SK-N-SH (cell line): ENCODE data around the gene GDF2. TPM values are rescaled to one million over a fixed set of nuclear protein-coding genes. Genes with fewer than 3 reads are reported as not detected.
A peak's percentile ranks its signal among the peaks of the same experiment; 100 is the strongest.

Experiments used
- CTCF ChIA-PET: fragments of 300-600, 350-600 bp; formaldehyde crosslinking; extraction: SDS; loops from one replicate; lab custom pipeline; 2021; lab: Yijun Ruan, JAX
- POLR2A ChIA-PET: fragments of 350-600 bp; sonication (Branson Sonifier 250); formaldehyde crosslinking; extraction: SDS; loops from one replicate; lab custom pipeline; 2020; ENCODE audit warnings: antibody characterized with exemption, inconsistent platforms; lab: Yijun Ruan, JAX
- DNase-seq: peaks from one replicate; pipeline ENCODE4 v3.0.0; 2012
- H2AFZ ChIP-seq: fragments of 200-600 bp; sonication (generic); 2 replicates; pipeline ENCODE4 v1.8.1; 2016; ENCODE audit warnings: antibody characterized with exemption, mild to moderate bottlenecking, low read depth
- H3F3A ChIP-seq: fragments of 200-600 bp; sonication (generic); replicated peaks from 2 replicates; pipeline ENCODE3; 2016; ENCODE audit warnings: antibody characterized with exemption, mild to moderate bottlenecking; ENCODE audit not compliant: insufficient read depth
- H3K27ac ChIP-seq, 2 experiments: fragments of 200-500 bp in 1 of 2; fragments of 200-600 bp in 1 of 2; sonication (Bioruptor generic) in 1 of 2; sonication (generic), shearing (Covaris generic) in 1 of 2; 2 replicates each; pipeline versions ENCODE4 v1.5.1 to v1.6.1; 2014 to 2016; ENCODE audit warnings: low read depth in 2 of 2, inconsistent platforms in 1 of 2, low read length in 1 of 2, mild to moderate bottlenecking in 1 of 2, mixed read lengths in 1 of 2
- H3K27me3 ChIP-seq: fragments of 200-600 bp; sonication (generic), shearing (Covaris generic); 2 replicates; pipeline ENCODE4 v1.6.1; 2016; ENCODE audit warnings: mixed run types; ENCODE audit not compliant: insufficient read depth
- H3K36me3 ChIP-seq, 2 experiments: fragments of 200-500 bp in 1 of 2; fragments of 200-600 bp in 1 of 2; sonication (Bioruptor generic) in 1 of 2; sonication (generic) in 1 of 2; replicated peaks in 1 of 2; 2 replicates each; pipeline versions ENCODE3 to v1.5.1; 2014 to 2016; ENCODE audit warnings: low read length in 1 of 2, mild to moderate bottlenecking in 1 of 2; ENCODE audit not compliant: insufficient read depth in 2 of 2, control insufficient read depth in 1 of 2
- H3K4me1 ChIP-seq, 2 experiments: fragments of 200-500 bp in 1 of 2; fragments of 200-600 bp in 1 of 2; sonication (Bioruptor generic) in 1 of 2; sonication (generic), shearing (Covaris generic) in 1 of 2; 2 replicates each; pipeline versions ENCODE4 v1.5.1 to v1.6.1; 2014 to 2016; ENCODE audit warnings: low read depth in 1 of 2, low read length in 1 of 2, mixed run types in 1 of 2; ENCODE audit not compliant: insufficient read depth in 2 of 2, control insufficient read depth in 1 of 2
- H3K4me2 ChIP-seq: fragments of 200-600 bp; sonication (generic), shearing (Covaris generic); 2 replicates; pipeline ENCODE4 v1.6.1; 2017; ENCODE audit warnings: mixed run types
- H3K4me3 ChIP-seq, 2 experiments: fragments of 200-500 bp in 1 of 2; fragments of 200-600 bp in 1 of 2; sonication (Bioruptor generic) in 1 of 2; sonication (generic), shearing (Covaris generic) in 1 of 2; 2 replicates each; pipeline versions ENCODE4 v1.5.1 to v1.8.1; 2014 to 2016; ENCODE audit warnings: low read depth in 2 of 2, inconsistent platforms in 1 of 2, low read length in 1 of 2, mild to moderate bottlenecking in 1 of 2, mixed read lengths in 1 of 2, moderate library complexity in 1 of 2
- H3K79me2 ChIP-seq: fragments of 200-600 bp; sonication (generic); 2 replicates; pipeline ENCODE4 v1.8.1; 2017; ENCODE audit warnings: mild to moderate bottlenecking; ENCODE audit not compliant: insufficient read depth
- H3K9ac ChIP-seq: fragments of 200-600 bp; sonication (generic); 2 replicates; pipeline ENCODE4 v1.6.1; 2017; ENCODE audit warnings: mixed run types
- H3K9me2 ChIP-seq: fragments of 200-600 bp; sonication (generic); 2 replicates; pipeline ENCODE4 v1.6.1; 2017; ENCODE audit warnings: mixed run types
- H3K9me3 ChIP-seq: fragments of 200-600 bp; sonication (generic); 2 replicates; pipeline ENCODE4 v1.6.1; 2017; ENCODE audit warnings: mixed run types, mild to moderate bottlenecking, moderate library complexity
- H4K20me1 ChIP-seq: fragments of 200-600 bp; sonication (generic); 2 replicates; pipeline ENCODE4 v1.6.1; 2017; ENCODE audit warnings: mild to moderate bottlenecking, mixed run types; ENCODE audit not compliant: insufficient read depth
- CHD2 ChIP-seq: fragments of 150-350 bp; IDR thresholded peaks from 2 replicates; pipeline ENCODE4 v1.6.1; 2018; ENCODE audit warnings: low read length; ENCODE audit not compliant: partially characterized antibody
- EP300 ChIP-seq, 2 experiments: IDR thresholded peaks; 2 replicates each; pipeline versions ENCODE4 v1.4.0 to v1.6.1; 2012; ENCODE audit warnings: borderline replicate concordance in 1 of 2, low read depth in 1 of 2, low read length in 1 of 2
- FOSL2 ChIP-seq: IDR thresholded peaks from 2 replicates; pipeline ENCODE4 v1.4.0; 2012; ENCODE audit warnings: low read depth, mild to moderate bottlenecking, moderate library complexity, borderline replicate concordance
- FOXM1 ChIP-seq: IDR thresholded peaks from 2 replicates; pipeline ENCODE4 v1.4.0; 2012; ENCODE audit warnings: low read depth, mild to moderate bottlenecking
- GABPA ChIP-seq: IDR thresholded peaks from 2 replicates; pipeline ENCODE4 v1.4.0; 2012; ENCODE audit warnings: low read depth, mild to moderate bottlenecking
- MEF2A ChIP-seq: IDR thresholded peaks from 2 replicates; pipeline ENCODE4 v1.4.0; 2012; ENCODE audit warnings: low read depth, borderline replicate concordance
- MXI1 ChIP-seq: IDR thresholded peaks from 2 replicates; pipeline ENCODE4 v1.6.1; 2012; ENCODE audit warnings: mild to moderate bottlenecking, low read depth, low read length, improper control_type of control experiment
- NFIC ChIP-seq: IDR thresholded peaks from 2 replicates; pipeline ENCODE4 v1.4.0; 2012; ENCODE audit warnings: borderline replicate concordance
- RFX5 ChIP-seq: IDR thresholded peaks from 2 replicates; pipeline ENCODE4 v1.6.1; 2012; ENCODE audit warnings: mild to moderate bottlenecking, improper control_type of control experiment, low read length
- RXRA ChIP-seq: IDR thresholded peaks from 2 replicates; pipeline ENCODE4 v1.4.0; 2012; ENCODE audit warnings: low read depth, mild to moderate bottlenecking, borderline replicate concordance
- WGBS: methylation state at CpG from one replicate; pipeline ENCODE4 v1.1.6; 2017; ENCODE audit warnings: low lambda C conversion rate; 5-methylcytosine and 5-hydroxymethylcytosine counted together
- polyA plus RNA-seq, 3 experiments: library from polyadenylated mRNA; depleted of rRNA; stranded (reverse); fragments of >200 nt; gene quantifications; 2 replicates each; pipeline ENCODE4 v1.2.3, GENCODE V29; 2012
- TF ChIP-seq, protein P1 (sequence below): IDR thresholded peaks from 2 replicates; pipeline ENCODE4; 2012
- TF ChIP-seq, protein P2 (sequence below): fragments of 150-350 bp; IDR thresholded peaks from 2 replicates; pipeline ENCODE4 v1.6.1; 2017; ENCODE audit warnings: antibody characterized with exemption, low read length, low read depth, borderline replicate concordance
- TF ChIP-seq, protein P3 (sequence below): IDR thresholded peaks from 2 replicates; pipeline ENCODE4 v1.4.0; 2012; ENCODE audit warnings: low read depth, borderline replicate concordance
- TF ChIP-seq, protein P4 (sequence below): fragments of 150-350 bp; IDR thresholded peaks from 2 replicates; pipeline ENCODE4 v1.6.1; 2016; ENCODE audit warnings: mild to moderate bottlenecking, low read depth, low read length
- TF ChIP-seq, protein P5 (sequence below): IDR thresholded peaks from 2 replicates; pipeline ENCODE4 v1.4.0; 2012; ENCODE audit warnings: low read depth

GDF2 gene
- polyA plus RNA-seq, 1 of the 3 experiments (the other 2 are of a cell fraction): not detected

DNA sequence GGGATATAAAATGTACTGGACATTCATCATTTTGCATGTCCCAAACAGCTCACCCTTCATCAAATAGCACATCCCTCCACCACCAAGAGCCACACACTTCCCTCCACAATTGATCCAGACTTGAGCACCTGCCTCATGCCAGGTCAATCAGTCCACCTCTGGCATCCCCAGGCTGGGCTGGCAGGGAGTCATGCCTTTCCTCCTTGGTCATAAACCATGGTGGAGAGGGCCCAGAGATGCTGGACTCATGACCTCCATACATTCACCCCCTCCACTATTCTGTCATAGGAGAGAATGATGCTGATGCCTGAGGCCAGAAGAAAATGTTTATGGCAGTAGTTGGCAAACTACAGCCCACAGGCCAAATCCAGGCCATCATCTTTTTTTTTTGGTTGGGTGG is 38.4 kb upstream of the GDF2 start:
- no peak overlapping the region for H3K4me3 ChIP-seq
- H3K79me2 ChIP-seq: no peaks in the 10 kb centered on the region
- no peak overlapping the region for H3K9ac ChIP-seq
- no peak overlapping the region for H2AFZ ChIP-seq
- H3K27me3 ChIP-seq: no peaks in the 10 kb centered on the region
- no peaks in the 10 kb centered on the region for H3K9me3 ChIP-seq
- no peaks in the 10 kb centered on the region for H3K9me2 ChIP-seq
- POLR2A ChIA-PET: no interaction called here
- DNase-seq: no peak
- H3K4me2 ChIP-seq: no peak overlapping the region
- H3F3A ChIP-seq: no peaks in the 10 kb centered on the region
- CTCF ChIA-PET: interaction anchor here (2.2 kb wide), 1 partner anchor 259 kb away, joined by 11 read pairs; no protein-coding TSS in a partner anchor
- H3K36me3 ChIP-seq: no peaks in the 10 kb centered on the region
- TF ChIP-seq, protein P1, sequence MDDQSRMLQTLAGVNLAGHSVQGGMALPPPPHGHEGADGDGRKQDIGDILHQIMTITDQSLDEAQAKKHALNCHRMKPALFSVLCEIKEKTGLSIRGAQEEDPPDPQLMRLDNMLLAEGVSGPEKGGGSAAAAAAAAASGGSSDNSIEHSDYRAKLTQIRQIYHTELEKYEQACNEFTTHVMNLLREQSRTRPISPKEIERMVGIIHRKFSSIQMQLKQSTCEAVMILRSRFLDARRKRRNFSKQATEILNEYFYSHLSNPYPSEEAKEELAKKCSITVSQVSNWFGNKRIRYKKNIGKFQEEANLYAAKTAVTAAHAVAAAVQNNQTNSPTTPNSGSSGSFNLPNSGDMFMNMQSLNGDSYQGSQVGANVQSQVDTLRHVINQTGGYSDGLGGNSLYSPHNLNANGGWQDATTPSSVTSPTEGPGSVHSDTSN: no peak
- TF ChIP-seq CHD2: no peak
- TF ChIP-seq RFX5: no peak
- TF ChIP-seq, protein P2, sequence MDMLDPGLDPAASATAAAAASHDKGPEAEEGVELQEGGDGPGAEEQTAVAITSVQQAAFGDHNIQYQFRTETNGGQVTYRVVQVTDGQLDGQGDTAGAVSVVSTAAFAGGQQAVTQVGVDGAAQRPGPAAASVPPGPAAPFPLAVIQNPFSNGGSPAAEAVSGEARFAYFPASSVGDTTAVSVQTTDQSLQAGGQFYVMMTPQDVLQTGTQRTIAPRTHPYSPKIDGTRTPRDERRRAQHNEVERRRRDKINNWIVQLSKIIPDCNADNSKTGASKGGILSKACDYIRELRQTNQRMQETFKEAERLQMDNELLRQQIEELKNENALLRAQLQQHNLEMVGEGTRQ: no peak
- TF ChIP-seq, protein P3, sequence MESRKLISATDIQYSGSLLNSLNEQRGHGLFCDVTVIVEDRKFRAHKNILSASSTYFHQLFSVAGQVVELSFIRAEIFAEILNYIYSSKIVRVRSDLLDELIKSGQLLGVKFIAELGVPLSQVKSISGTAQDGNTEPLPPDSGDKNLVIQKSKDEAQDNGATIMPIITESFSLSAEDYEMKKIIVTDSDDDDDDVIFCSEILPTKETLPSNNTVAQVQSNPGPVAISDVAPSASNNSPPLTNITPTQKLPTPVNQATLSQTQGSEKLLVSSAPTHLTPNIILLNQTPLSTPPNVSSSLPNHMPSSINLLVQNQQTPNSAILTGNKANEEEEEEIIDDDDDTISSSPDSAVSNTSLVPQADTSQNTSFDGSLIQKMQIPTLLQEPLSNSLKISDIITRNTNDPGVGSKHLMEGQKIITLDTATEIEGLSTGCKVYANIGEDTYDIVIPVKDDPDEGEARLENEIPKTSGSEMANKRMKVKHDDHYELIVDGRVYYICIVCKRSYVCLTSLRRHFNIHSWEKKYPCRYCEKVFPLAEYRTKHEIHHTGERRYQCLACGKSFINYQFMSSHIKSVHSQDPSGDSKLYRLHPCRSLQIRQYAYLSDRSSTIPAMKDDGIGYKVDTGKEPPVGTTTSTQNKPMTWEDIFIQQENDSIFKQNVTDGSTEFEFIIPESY: no peak
- no peak for TF ChIP-seq RXRA
- TF ChIP-seq MEF2A: no peak
- TF ChIP-seq GABPA: no peak
- TF ChIP-seq, protein P4, sequence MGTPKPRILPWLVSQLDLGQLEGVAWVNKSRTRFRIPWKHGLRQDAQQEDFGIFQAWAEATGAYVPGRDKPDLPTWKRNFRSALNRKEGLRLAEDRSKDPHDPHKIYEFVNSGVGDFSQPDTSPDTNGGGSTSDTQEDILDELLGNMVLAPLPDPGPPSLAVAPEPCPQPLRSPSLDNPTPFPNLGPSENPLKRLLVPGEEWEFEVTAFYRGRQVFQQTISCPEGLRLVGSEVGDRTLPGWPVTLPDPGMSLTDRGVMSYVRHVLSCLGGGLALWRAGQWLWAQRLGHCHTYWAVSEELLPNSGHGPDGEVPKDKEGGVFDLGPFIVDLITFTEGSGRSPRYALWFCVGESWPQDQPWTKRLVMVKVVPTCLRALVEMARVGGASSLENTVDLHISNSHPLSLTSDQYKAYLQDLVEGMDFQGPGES: no peak
- H3K4me1 ChIP-seq: peaks cover 0 to 49% of the 10 kb centered on the region in 2 experiments; a peak in 1 of 4 replicates
- H4K20me1 ChIP-seq: no peaks in the 10 kb centered on the region
- H3K27ac ChIP-seq: no peak overlapping the region

DNA sequence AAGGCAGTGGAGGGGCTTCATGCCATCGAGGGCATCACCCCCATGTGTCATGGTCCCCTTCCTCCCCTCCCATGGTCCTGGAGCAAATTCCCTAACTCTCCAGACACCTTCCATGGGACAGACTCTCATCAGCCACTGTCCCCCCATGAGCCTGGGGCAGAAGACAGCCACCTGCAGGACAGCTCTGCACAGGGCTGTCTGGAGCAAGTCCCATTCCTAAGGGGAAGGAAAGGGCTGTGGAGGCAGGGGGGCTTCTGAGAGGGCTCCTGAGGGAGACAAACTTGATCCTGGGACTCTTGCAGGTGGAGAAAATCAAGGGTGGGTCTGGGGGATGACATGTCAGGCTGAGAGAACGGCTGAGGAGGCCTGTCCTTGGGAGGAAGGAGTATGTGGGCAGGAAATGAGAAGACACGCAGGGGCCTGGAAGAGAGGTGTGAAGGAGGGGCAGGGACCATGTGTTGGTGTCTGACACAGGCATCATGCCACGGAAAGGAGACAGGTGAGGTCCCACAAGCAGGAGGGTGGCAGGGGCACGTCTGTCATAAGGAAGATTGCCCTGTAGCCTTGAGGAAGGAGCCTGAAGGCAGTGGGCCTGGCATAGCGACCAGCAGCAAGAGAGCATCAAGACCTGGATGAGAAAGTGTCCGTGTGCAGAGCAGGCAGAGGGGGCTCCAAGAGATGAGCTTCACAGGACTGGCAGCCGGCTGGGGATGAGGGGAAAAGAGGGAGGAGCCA is 36.7 kb upstream of the GDF2 start:
- Histone ChIP-seq H3F3A (no peaks in the 10 kb centered on the region), H2AFZ (no peak overlapping the region), H4K20me1 (no peaks in the 10 kb centered on the region), H3K4me1 (peaks cover 0 to 58% of the 10 kb centered on the region in 2 experiments; a peak in 1 of 4 replicates), H3K4me2 (no peak overlapping the region), H3K9ac (no peak overlapping the region), H3K27ac (peak overlapping the region in 1 of 2 experiments; percentile 92; a peak in 1 of 4 replicates), H3K27me3 (no peaks in the 10 kb centered on the region), H3K79me2 (no peaks in the 10 kb centered on the region), H3K9me2 (no peaks in the 10 kb centered on the region), H3K9me3 (no peaks in the 10 kb centered on the region), H3K4me3 (no peak overlapping the region), H3K36me3 (no peaks in the 10 kb centered on the region)
- no peak for DNase-seq
- ChIA-PET CTCF (interaction anchor here (1.0 to 2.3 kb wide), 2 partner anchors 26 to 260 kb away, joined by 3 to 6 read pairs; no protein-coding TSS in a partner anchor), POLR2A (interaction anchor here (1.0 kb wide), 1 partner anchor 126 kb away, joined by 3 read pairs; no protein-coding TSS in a partner anchor)
- 22% methylated on average over 8 of the region's 8 CpGs for WGBS
- TF ChIP-seq, protein P4: no peak
- TF ChIP-seq GABPA: no peak
- no peak for TF ChIP-seq EP300 (IDR thresholded peaks at IDR 0.05; ENCODE audit: borderline replicate concordance in 1 of 2, low read depth in 1 of 2, low read length in 1 of 2)
- TF ChIP-seq, protein P1: no peak
- no peak for TF ChIP-seq MXI1
- TF ChIP-seq, protein P2: no peak
- TF ChIP-seq NFIC: no peak
- TF ChIP-seq, protein P5, sequence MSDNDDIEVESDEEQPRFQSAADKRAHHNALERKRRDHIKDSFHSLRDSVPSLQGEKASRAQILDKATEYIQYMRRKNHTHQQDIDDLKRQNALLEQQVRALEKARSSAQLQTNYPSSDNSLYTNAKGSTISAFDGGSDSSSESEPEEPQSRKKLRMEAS: no peak
- TF ChIP-seq CHD2: no peak
- no peak for TF ChIP-seq FOSL2
- TF ChIP-seq RFX5: no peak
- no peak for TF ChIP-seq FOXM1
